Lower lobe of right lung (tissue), 2 donors: Measurements from ENCODE around the gene FMN1. TPM values are rescaled to one million over a fixed set of nuclear protein-coding genes. Genes with fewer than 3 reads are reported as not detected.

ENCODE experiments used
- ATAC-seq, 2 donors: fragments of 200-7000 bp; cut with Tn5 transposase; one replicate each; pipeline ENCODE4 v1.9.1; 2020 to 2022; ENCODE audit warnings: mild to moderate bottlenecking in 2 of 2, moderate library complexity in 2 of 2
- DNase-seq: peaks from one replicate; pipeline ENCODE4 v3.0.0-alpha.2; 2020
- H3K27ac ChIP-seq: fragments of 200-600 bp; one replicate; pipeline ENCODE4 v1.8.0; 2022
- H3K27me3 ChIP-seq: fragments of 200-600 bp; one replicate; pipeline ENCODE4 v1.8.0; 2022; ENCODE audit warnings: low read depth
- H3K36me3 ChIP-seq: fragments of 200-600 bp; one replicate; pipeline ENCODE4 v1.8.0; 2022; ENCODE audit warnings: mild to moderate bottlenecking
- H3K4me1 ChIP-seq: fragments of 200-600 bp; one replicate; pipeline ENCODE4 v1.8.0; 2022
- H3K4me3 ChIP-seq: fragments of 200-600 bp; one replicate; pipeline ENCODE4 v1.8.0; 2022; ENCODE audit warnings: mild to moderate bottlenecking
- H3K9me3 ChIP-seq: fragments of 200-600 bp; one replicate; pipeline ENCODE4 v1.8.0; 2022
- intact Hi-C: fragments of 100-400 bp; cut with DNase I; formaldehyde crosslinking; loops from one replicate; pipeline ENCODE4 v1.11.0; 2022
- total RNA-seq: library from RNA; stranded (reverse); fragmentation: NEBNext Ultra II Directional; extraction: Animal tissue kit (Norgen Biotek cat#: 25700); gene quantifications from one replicate; pipeline ENCODE4 v1.2.1, GENCODE V29; 2021
- TF ChIP-seq, protein P1 (sequence below): fragments of 200-600 bp; IDR thresholded peaks from one replicate; pipeline ENCODE4 v1.8.0; 2022; ENCODE audit warnings: antibody characterized with exemption, mild to moderate bottlenecking
- donor health status: DM: no; HTN: yes; CAD: no; lungs with severe emphysema.

Gene FMN1
- total RNA-seq, 1 donor from 2014 or later, result 38.8 TPM

DNA sequence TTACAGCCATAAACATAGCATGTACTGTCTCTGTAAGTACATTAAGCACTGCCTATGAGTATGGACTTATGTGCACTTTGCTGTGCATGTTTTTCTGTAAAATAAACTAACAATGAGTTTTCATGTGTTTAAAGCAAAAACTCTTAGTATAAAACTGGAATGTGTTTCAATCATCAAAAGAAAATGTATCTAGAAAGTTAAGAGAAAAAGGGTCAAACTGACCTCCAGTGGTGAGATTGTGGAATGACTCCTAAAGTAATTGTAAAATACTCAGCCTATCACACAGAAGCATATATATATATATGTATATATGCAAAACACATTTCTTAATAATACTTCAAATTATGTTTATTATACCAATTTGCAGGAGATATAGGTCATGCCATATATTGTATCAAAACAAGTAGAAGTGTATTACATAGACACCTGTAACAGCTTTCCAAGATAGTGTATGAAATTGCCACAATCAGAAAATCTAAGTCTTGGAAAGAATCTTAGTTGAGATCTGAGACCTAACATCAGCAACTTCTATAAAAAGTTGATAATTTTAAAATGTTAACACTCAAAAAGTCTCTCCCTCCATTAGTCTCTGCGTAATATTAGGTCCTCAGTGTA, 199.6 kb downstream of the FMN1 start:
- intact Hi-C loops, result no loop called here
- ATAC-seq (peak in 1 of 2 donors; percentile 52), DNase-seq (no peak)
- H3K36me3 ChIP-seq, result no peaks in the 10 kb centered on the region
- no peak overlapping the region for H3K27ac ChIP-seq
- H3K4me3 ChIP-seq, result no peak overlapping the region
- TF ChIP-seq, protein P1, sequence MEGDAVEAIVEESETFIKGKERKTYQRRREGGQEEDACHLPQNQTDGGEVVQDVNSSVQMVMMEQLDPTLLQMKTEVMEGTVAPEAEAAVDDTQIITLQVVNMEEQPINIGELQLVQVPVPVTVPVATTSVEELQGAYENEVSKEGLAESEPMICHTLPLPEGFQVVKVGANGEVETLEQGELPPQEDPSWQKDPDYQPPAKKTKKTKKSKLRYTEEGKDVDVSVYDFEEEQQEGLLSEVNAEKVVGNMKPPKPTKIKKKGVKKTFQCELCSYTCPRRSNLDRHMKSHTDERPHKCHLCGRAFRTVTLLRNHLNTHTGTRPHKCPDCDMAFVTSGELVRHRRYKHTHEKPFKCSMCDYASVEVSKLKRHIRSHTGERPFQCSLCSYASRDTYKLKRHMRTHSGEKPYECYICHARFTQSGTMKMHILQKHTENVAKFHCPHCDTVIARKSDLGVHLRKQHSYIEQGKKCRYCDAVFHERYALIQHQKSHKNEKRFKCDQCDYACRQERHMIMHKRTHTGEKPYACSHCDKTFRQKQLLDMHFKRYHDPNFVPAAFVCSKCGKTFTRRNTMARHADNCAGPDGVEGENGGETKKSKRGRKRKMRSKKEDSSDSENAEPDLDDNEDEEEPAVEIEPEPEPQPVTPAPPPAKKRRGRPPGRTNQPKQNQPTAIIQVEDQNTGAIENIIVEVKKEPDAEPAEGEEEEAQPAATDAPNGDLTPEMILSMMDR, result peak; percentile 45
- no peaks in the 10 kb centered on the region for H3K4me1 ChIP-seq
- H3K9me3 ChIP-seq, result no peaks in the 10 kb centered on the region
- no peaks in the 10 kb centered on the region for H3K27me3 ChIP-seq

GRCh38 chr15:32993285-32993684, 201.2 kb downstream of the FMN1 start:
- TF ChIP-seq, protein P1, result no peak
- H3K9me3 ChIP-seq, result no peaks in the 10 kb centered on the region
- ATAC-seq (no peak), DNase-seq (no peak)
- intact Hi-C loops, result no loop called here
- H3K4me1 ChIP-seq, result no peaks in the 10 kb centered on the region
- H3K27me3 ChIP-seq, result no peaks in the 10 kb centered on the region
- no peaks in the 10 kb centered on the region for H3K36me3 ChIP-seq
- H3K27ac ChIP-seq, result no peak overlapping the region
- H3K4me3 ChIP-seq, result no peak overlapping the region

DNA sequence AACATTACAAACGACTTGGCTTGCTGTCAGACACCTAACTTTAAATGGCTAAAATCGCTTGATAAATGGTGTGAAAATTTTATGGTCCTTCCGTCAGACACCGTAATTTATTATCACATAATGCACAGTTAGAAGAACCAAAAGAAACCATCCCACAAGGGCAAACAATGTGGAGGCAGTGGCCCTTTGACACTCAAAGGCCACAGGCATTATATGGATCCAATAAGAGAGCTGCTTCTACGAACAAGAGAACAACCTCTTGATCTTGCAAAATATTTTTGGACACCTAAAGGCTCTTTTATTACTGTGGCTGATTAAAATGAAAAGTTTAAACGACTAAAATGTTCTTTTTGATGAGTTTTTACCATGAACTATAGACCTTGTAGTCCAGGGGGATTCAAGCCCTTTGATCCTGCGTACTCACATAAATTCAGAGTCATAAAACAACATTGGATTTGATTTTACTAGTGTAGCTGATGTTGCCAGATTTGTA, 202.8 kb downstream of the FMN1 start:
- TF ChIP-seq, protein P1, result no peak
- Histone ChIP-seq H3K4me1 (no peaks in the 10 kb centered on the region), H3K36me3 (no peaks in the 10 kb centered on the region), H3K9me3 (no peaks in the 10 kb centered on the region), H3K4me3 (no peak overlapping the region), H3K27me3 (no peaks in the 10 kb centered on the region), H3K27ac (no peak overlapping the region)
- intact Hi-C loops, result no loop called here
- DNase-seq (no peak), ATAC-seq (no peak)

DNA sequence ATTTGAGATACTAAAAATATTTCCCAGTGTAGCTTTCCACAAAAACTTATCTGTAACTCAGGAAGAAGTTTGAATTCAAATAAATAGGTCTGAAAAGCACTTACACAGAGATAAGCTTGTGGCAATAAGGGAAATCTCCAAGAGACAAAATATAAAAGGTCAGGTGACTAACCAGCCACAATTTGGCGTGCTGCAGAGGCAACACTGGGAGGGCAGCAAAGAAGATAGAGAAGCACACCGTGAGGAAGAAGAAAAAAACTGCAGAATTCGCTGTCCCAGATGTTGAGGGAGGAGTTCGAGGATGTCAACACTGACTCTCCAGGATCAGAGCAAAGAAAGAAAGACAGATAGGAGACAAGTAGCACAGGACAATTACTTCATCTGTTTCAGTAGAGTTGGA, 204.4 kb downstream of the FMN1 start:
- Histone ChIP-seq H3K4me3 (no peak overlapping the region), H3K4me1 (no peaks in the 10 kb centered on the region), H3K36me3 (no peaks in the 10 kb centered on the region), H3K9me3 (no peaks in the 10 kb centered on the region), H3K27ac (no peak overlapping the region), H3K27me3 (no peaks in the 10 kb centered on the region)
- ATAC-seq (no peak), DNase-seq (no peak)
- TF ChIP-seq, protein P1, result no peak
- intact Hi-C loops, result no loop called here

DNA sequence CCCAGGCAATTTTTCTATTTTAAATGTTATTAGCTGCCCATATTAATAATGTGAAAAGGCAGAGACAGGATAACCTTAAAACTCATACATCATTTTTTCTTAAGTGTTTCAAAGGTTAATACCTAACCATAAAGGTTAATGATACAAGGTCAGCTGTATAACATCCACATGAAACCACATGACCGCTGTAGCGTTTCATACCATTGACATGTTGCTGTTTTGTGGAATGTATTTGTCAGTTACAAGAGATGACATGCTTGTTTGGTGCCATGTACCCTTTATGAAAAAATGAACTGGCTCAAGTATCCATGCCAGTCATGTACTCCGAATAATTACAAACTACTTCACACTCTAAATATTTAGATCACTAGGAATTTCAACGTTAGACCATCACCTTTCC, 207.4 kb downstream of the FMN1 start:
- intact Hi-C loops, result no loop called here

More for the DNA sequence above, 207.4 kb downstream of the FMN1 start:
- Histone ChIP-seq H3K9me3 (no peaks in the 10 kb centered on the region), H3K27ac (no peak overlapping the region), H3K27me3 (no peaks in the 10 kb centered on the region), H3K36me3 (no peaks in the 10 kb centered on the region), H3K4me1 (no peaks in the 10 kb centered on the region), H3K4me3 (no peak overlapping the region)
- ATAC-seq, result no peak
- DNase-seq, result no peak
- TF ChIP-seq, protein P1, result no peak
